Muscle of leg (tissue), 16 donors: ENCODE data around the gene S100A6. TPM values are rescaled to one million over a fixed set of nuclear protein-coding genes. Genes with fewer than 3 reads are reported as not detected.
"Not testable (repeated sequence)": the region's sequence is repeated elsewhere in the genome, so short reads cannot be mapped to it uniquely, and the experiment has no call there.

ENCODE experiments used
- DNase-seq: peaks from one replicate; pipeline ENCODE4 v3.0.0; 2013
- H3K27ac ChIP-seq: one replicate; pipeline ENCODE4 v1.5.1; 2013; ENCODE audit warnings: mild to moderate bottlenecking, low read length, control low read depth
- H3K27me3 ChIP-seq: one replicate; pipeline ENCODE4 v1.6.1; 2013; ENCODE audit warnings: low read length; ENCODE audit not compliant: control insufficient read depth, insufficient read depth
- H3K36me3 ChIP-seq: one replicate; pipeline ENCODE4 v1.6.1; 2013; ENCODE audit warnings: low read length; ENCODE audit not compliant: control insufficient read depth, insufficient read depth
- H3K4me1 ChIP-seq: one replicate; pipeline ENCODE4 v1.6.1; 2013; ENCODE audit warnings: low read length; ENCODE audit not compliant: control insufficient read depth, insufficient read depth
- H3K4me3 ChIP-seq: one replicate; pipeline ENCODE4 v1.5.1; 2013; ENCODE audit warnings: low read length, control low read depth
- H3K9me3 ChIP-seq: replicated peaks from 2 replicates; pipeline ENCODE4 v1.6.1; 2013; ENCODE audit warnings: low read depth, low read length; ENCODE audit not compliant: control insufficient read depth
- WGBS: methylation state at CpG from one replicate; pipeline ENCODE4 v1.1.5; 2013; ENCODE audit warnings: missing lambda C conversion rate; ENCODE audit not compliant: insufficient coverage; 5-methylcytosine and 5-hydroxymethylcytosine counted together
- long read RNA-seq, 11 donors: transcript quantifications; one replicate each; lab custom pipeline, GENCODE V29; 2026
- polyA plus RNA-seq, 8 donors: library from polyadenylated mRNA; unstranded; fragments of 120-200 nt; gene quantifications; one replicate each; pipeline versions ENCODE4 v1.2.1 to v1.2.3, GENCODE V29; 2013; ENCODE audit warnings: inconsistent platforms in 1 of 8, low replicate concordance in 1 of 8; ENCODE audit not compliant: insufficient read length in 8 of 8, insufficient read depth in 1 of 8
- total RNA-seq: library from RNA; stranded (reverse); fragments of 120-200 nt; gene quantifications from one replicate; pipeline ENCODE4 v1.2.4, GENCODE V29; 2013

The S100A6 gene
- total RNA-seq (415 TPM), polyA plus RNA-seq (100 to 1,000 TPM; 182 to 300 (median 257) TPM)
- long read RNA-seq, donor 1, transcript S100A6-201 (3 exons, 665 nt), result major isoform, 96 of 127 reads
- long read RNA-seq, donor 1, partial matches to known transcripts, result 26 of 127 reads
- long read RNA-seq, donor 1, other reads (novel, unspliced or antisense), result 0 of 127 reads
- long read RNA-seq, donor 2, transcript S100A6-201 (3 exons, 665 nt), result major isoform, 40 of 66 reads
- long read RNA-seq, donor 2, partial matches to known transcripts, result 24 of 66 reads
- long read RNA-seq, donor 2, other reads (novel, unspliced or antisense), result 0 of 66 reads
- long read RNA-seq, donor 3, transcript S100A6-201 (3 exons, 665 nt), result major isoform, 153 of 469 reads
- long read RNA-seq, donor 3, partial matches to known transcripts, result 312 of 469 reads
- long read RNA-seq, donor 3, other reads (novel, unspliced or antisense), result 0 of 469 reads
- long read RNA-seq, donor 4, transcript S100A6-201 (3 exons, 665 nt), result major isoform, 165 of 329 reads
- long read RNA-seq, donor 4, partial matches to known transcripts, result 160 of 329 reads
- long read RNA-seq, donor 4, other reads (novel, unspliced or antisense), result 0 of 329 reads
- long read RNA-seq, donor 5, transcript S100A6-204 (2 exons, 311 nt), result minor isoform, 6 of 948 reads
- long read RNA-seq, donor 5, transcript S100A6-205 (3 exons, 673 nt), result minor isoform, 6 of 948 reads
- long read RNA-seq, donor 5, transcript S100A6-201 (3 exons, 665 nt), result major isoform, 491 of 948 reads
- long read RNA-seq, donor 5, partial matches to known transcripts, result 440 of 948 reads
- long read RNA-seq, donor 5, other reads (novel, unspliced or antisense), result 5 of 948 reads
- long read RNA-seq, donor 6, transcript S100A6-205 (3 exons, 673 nt), result minor isoform, 6 of 1,152 reads
- long read RNA-seq, donor 6, transcript S100A6-201 (3 exons, 665 nt), result major isoform, 436 of 1,152 reads
- long read RNA-seq, donor 6, partial matches to known transcripts, result 704 of 1,152 reads
- long read RNA-seq, donor 6, other reads (novel, unspliced or antisense), result 0 of 1,152 reads
- long read RNA-seq, donor 7, transcript S100A6-201 (3 exons, 665 nt), result major isoform, 417 of 547 reads
- long read RNA-seq, donor 7, transcript S100A6-205 (3 exons, 673 nt), result minor isoform, 9 of 547 reads
- long read RNA-seq, donor 7, partial matches to known transcripts, result 99 of 547 reads
- long read RNA-seq, donor 7, other reads (novel, unspliced or antisense), result 19 of 547 reads
- long read RNA-seq, donor 8, transcript S100A6-205 (3 exons, 673 nt), result minor isoform, 9 of 467 reads
- long read RNA-seq, donor 8, transcript S100A6-204 (2 exons, 311 nt), result minor isoform, 13 of 467 reads
- long read RNA-seq, donor 8, transcript S100A6-201 (3 exons, 665 nt), result major isoform, 337 of 467 reads
- long read RNA-seq, donor 8, partial matches to known transcripts, result 99 of 467 reads
- long read RNA-seq, donor 8, other reads (novel, unspliced or antisense), result 8 of 467 reads
- long read RNA-seq, donor 9, transcript S100A6-201 (3 exons, 665 nt), result major isoform, 293 of 690 reads
- long read RNA-seq, donor 9, transcript S100A6-205 (3 exons, 673 nt), result minor isoform, 5 of 690 reads
- long read RNA-seq, donor 9, partial matches to known transcripts, result 388 of 690 reads
- long read RNA-seq, donor 9, other reads (novel, unspliced or antisense), result 0 of 690 reads
- long read RNA-seq, donor 10, transcript S100A6-205 (3 exons, 673 nt), result minor isoform, 5 of 451 reads
- long read RNA-seq, donor 10, transcript S100A6-201 (3 exons, 665 nt), result major isoform, 331 of 451 reads
- long read RNA-seq, donor 10, partial matches to known transcripts, result 111 of 451 reads
- long read RNA-seq, donor 10, other reads (novel, unspliced or antisense), result 0 of 451 reads
- long read RNA-seq, donor 11, transcript S100A6-201 (3 exons, 665 nt), result major isoform, 413 of 516 reads
- long read RNA-seq, donor 11, transcript S100A6-205 (3 exons, 673 nt), result minor isoform, 9 of 516 reads
- long read RNA-seq, donor 11, partial matches to known transcripts, result 90 of 516 reads
- long read RNA-seq, donor 11, other reads (novel, unspliced or antisense), result 0 of 516 reads

DNA sequence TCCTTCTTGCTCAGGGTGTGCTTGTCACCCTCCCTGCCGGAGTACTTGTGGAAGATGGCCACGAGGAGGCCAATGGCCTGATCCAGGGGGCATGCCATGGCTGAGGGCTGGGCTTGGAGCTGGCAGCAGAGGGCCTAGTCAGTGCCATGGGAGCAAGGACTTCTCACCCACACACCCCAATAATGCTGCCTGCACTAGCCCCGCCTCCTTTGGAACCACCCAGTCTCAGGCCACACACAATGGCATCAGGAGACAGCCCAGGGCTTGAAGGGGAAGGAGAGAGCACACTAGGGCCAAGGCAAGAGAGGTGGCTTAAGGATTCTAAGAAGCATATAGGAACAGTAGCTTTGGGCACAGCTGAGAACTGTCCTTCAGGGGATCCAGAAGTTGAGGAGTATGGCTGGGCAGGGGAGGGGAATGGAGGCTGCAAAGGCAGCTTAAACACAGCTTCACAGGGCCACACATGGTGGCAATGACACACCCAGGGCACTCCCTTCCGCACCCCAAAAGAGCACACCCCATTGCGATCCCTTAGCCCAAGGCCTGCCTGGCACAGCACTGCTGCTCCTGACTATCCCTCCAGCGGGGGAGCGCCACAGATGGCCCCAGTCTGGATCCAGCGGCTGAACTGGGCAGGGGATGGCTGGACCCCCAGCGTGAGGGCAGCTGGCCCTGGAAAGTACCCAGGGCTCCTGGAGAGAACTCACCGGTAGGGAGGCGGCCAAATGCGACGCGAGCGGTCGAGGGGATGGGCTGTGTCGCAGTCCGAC is at the start of gene S100A6:
Gene S100A6, minus strand, starts transcription at position 750 of the 770 bp plus-strand sequence. Its CDS starts 652 bp downstream, at position 98.
- peaks cover 10% of the 10 kb centered on the region for H3K36me3 ChIP-seq

GRCh38 chr1:153585006-153585405 is 49.2 kb upstream of the S100A6 start:
- Histone ChIP-seq H3K9me3 (no peaks in the 10 kb centered on the region), H3K4me1 (no peaks in the 10 kb centered on the region), H3K4me3 (no peak overlapping the region), H3K27ac (no peak overlapping the region), H3K36me3 (no peaks in the 10 kb centered on the region), H3K27me3 (no peaks in the 10 kb centered on the region)
- no peak for DNase-seq
- WGBS, result no CpG with 5 or more reads among the region's 1 CpG

More for the DNA sequence above, at the start of gene S100A6:
- DNase-seq, result peak; percentile 64
- H3K27me3 ChIP-seq, result no peaks in the 10 kb centered on the region
- peak within 1 kb of the TSS; percentile 50 for H3K4me3 ChIP-seq
- peaks cover 42% of the 10 kb centered on the region for H3K4me1 ChIP-seq
- whole genome bisulfite sequencing, result 9% methylated on average over 15 of the region's 18 CpGs
- H3K9me3 ChIP-seq, result no peaks in the 10 kb centered on the region
- peak within 1 kb of the TSS; percentile 88 for H3K27ac ChIP-seq

- no peak for DNase-seq
- Histone ChIP-seq H3K27me3 (no peaks in the 10 kb centered on the region), H3K4me1 (no peaks in the 10 kb centered on the region), H3K36me3 (no peaks in the 10 kb centered on the region), H3K4me3 (no peak overlapping the region), H3K27ac (no peak overlapping the region), H3K9me3 (no peaks in the 10 kb centered on the region)
- 56% methylated on average over 2 of the region's 2 CpGs for WGBS
Measured at GRCh38 chr1:153583976-153584375, 48.2 kb upstream of the S100A6 start.

- not testable (repeated sequence) for H3K27ac ChIP-seq, H3K9me3 ChIP-seq, H3K4me3 ChIP-seq, H3K36me3 ChIP-seq, H3K4me1 ChIP-seq, H3K27me3 ChIP-seq, DNase-seq
- WGBS, result no CpG with 5 or more reads among the region's 3 CpGs
Measured at GRCh38 chr1:153583514-153583913, 47.7 kb upstream of the S100A6 start.

DNA sequence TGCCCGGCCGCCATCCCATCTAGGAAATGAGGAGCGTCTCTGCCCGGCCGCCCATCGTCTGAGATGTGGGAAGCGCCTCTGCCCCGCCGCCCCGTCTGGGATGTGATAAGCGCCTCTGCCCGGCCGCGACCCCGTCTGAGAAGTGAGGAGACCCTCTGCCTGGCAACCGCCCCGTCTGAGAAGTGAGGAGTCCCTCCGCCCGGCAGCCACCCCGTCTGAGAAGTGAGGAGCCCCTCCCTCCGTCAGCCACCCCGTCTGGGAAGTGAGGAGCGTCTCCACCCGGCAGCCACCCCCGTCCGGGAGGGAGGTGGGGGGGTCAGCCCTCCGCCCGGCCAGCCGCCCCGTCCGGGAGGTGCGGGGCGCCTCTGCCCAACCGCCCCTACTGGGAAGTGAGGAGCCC is 47.0 kb upstream of the S100A6 start:
- not testable (repeated sequence) for H3K27ac ChIP-seq, H3K9me3 ChIP-seq, H3K4me1 ChIP-seq, H3K27me3 ChIP-seq, H3K36me3 ChIP-seq, DNase-seq, H3K4me3 ChIP-seq
- 92% methylated on average over 20 of the region's 34 CpGs for WGBS

DNA sequence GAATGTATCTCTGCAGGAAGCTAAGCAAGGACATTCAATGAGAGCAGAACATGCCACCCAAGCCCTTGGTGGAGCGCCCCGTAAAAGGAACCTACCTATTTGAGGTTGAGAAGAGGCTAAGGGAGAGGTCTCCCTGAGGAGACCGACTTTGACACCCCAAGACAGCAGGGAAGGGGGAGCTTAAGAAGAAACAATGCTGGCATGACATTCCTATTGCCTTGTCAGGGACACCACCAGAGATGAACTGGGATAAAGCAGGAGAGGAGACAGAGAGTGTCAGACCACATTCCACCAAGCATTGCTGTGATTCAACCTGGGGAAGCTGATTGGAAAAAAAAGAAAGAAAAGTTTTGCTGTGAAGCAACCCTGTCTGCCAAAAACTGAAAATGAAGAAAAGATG is 43.1 kb upstream of the S100A6 start:
- Histone ChIP-seq H3K4me3 (no peak overlapping the region), H3K27me3 (peaks cover 2% of the 10 kb centered on the region), H3K9me3 (no peaks in the 10 kb centered on the region), H3K4me1 (no peaks in the 10 kb centered on the region), H3K27ac (no peak overlapping the region), H3K36me3 (no peaks in the 10 kb centered on the region)
- WGBS, result 82% methylated on average over 3 of the region's 3 CpGs
- DNase-seq, result no peak

DNA sequence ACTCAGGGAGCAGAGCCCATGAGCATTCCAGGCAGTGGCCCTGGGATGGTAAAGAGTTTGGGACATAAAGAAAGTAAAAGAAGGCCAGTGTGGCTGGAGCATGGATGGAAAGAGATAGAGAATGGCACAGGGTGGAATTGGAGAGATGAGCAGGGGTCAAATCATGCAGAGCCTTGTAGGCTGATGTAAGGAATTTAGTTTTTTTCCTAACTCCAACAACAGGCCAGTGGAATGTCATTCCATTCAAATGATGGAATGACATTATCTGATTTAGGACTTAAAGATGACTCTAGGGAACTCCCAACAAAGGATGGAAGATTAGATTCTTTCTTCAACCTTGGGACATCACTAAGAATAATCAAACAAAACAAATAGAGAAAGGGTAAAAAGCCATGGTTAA is 42.7 kb upstream of the S100A6 start:
- H3K9me3 ChIP-seq, result no peaks in the 10 kb centered on the region
- no peak overlapping the region for H3K4me3 ChIP-seq
- H3K27me3 ChIP-seq, result peaks cover 2% of the 10 kb centered on the region
- no peaks in the 10 kb centered on the region for H3K36me3 ChIP-seq
- DNase-seq, result no peak
- no peak overlapping the region for H3K27ac ChIP-seq
- no peaks in the 10 kb centered on the region for H3K4me1 ChIP-seq

GRCh38 chr1:153577624-153578051 is 41.8 kb upstream of the S100A6 start:
- H3K27me3 ChIP-seq, result peaks cover 2% of the 10 kb centered on the region
- WGBS, result 56% methylated on average over 9 of the region's 9 CpGs
- H3K27ac ChIP-seq, result no peak overlapping the region
- H3K36me3 ChIP-seq, result no peaks in the 10 kb centered on the region
- no peak overlapping the region for H3K4me3 ChIP-seq
- H3K9me3 ChIP-seq, result no peaks in the 10 kb centered on the region
- DNase-seq, result no peak
- peaks cover under 1% of the 10 kb centered on the region for H3K4me1 ChIP-seq
